ENCODE data around the gene SHISA6. TPM values are rescaled to one million over a fixed set of nuclear protein-coding genes. Genes with fewer than 3 reads are reported as not detected.

Gene SHISA6
- total RNA-seq, 1 donor from 2014 or later: not detected

- no peaks in the 10 kb centered on the region for H3K27me3 Mint-ChIP-seq (ENCODE audit: low read depth, unreplicated experiment)
- no peaks in the 10 kb centered on the region for H4K20me1 ChIP-seq (ENCODE audit: insufficient read depth, low read length)
- no peaks in the 10 kb centered on the region for H3K4me1 Mint-ChIP-seq (ENCODE audit: low read depth, unreplicated experiment)
- H3K9me3 ChIP-seq (ENCODE audit: insufficient read depth, low read depth, low read length): no peaks in the 10 kb centered on the region
- no peaks in the 10 kb centered on the region for H3K79me2 ChIP-seq (ENCODE audit: insufficient read depth, low read length)
- no peak overlapping the region for H3K4me3 Mint-ChIP-seq (ENCODE audit: unreplicated experiment)
- no peaks in the 10 kb centered on the region for H3K36me3 ChIP-seq (ENCODE audit: insufficient read depth, low read length)
- H3K27ac ChIP-seq (ENCODE audit: low read depth, low read length): no peak overlapping the region
- H3K4me2 ChIP-seq (ENCODE audit: low read length): no peak overlapping the region
- no peak overlapping the region for H3K27ac Mint-ChIP-seq (ENCODE audit: unreplicated experiment)
- H2AFZ ChIP-seq (ENCODE audit: low read depth, low read length): no peak overlapping the region
- no peaks in the 10 kb centered on the region for H3K27me3 ChIP-seq (ENCODE audit: insufficient read depth, low read length)
- FAIRE-seq (no peak), DNase-seq (ENCODE audit: low read depth) (no peak)
- H3K4me3 ChIP-seq (ENCODE audit: insufficient read depth, low read depth, low read length): no peak overlapping the region
- TF ChIP-seq EZH2 (IDR thresholded peaks at IDR 0.05; ENCODE audit: insufficient read depth, low read length): no peak
- TF ChIP-seq, protein P1, sequence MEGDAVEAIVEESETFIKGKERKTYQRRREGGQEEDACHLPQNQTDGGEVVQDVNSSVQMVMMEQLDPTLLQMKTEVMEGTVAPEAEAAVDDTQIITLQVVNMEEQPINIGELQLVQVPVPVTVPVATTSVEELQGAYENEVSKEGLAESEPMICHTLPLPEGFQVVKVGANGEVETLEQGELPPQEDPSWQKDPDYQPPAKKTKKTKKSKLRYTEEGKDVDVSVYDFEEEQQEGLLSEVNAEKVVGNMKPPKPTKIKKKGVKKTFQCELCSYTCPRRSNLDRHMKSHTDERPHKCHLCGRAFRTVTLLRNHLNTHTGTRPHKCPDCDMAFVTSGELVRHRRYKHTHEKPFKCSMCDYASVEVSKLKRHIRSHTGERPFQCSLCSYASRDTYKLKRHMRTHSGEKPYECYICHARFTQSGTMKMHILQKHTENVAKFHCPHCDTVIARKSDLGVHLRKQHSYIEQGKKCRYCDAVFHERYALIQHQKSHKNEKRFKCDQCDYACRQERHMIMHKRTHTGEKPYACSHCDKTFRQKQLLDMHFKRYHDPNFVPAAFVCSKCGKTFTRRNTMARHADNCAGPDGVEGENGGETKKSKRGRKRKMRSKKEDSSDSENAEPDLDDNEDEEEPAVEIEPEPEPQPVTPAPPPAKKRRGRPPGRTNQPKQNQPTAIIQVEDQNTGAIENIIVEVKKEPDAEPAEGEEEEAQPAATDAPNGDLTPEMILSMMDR (IDR thresholded peaks at IDR 0.05; ENCODE audit: insufficient read depth, low read depth, low read length): no peak
- H3K9me3 Mint-ChIP-seq (ENCODE audit: unreplicated experiment): peaks cover 5% of the 10 kb centered on the region
- no peaks in the 10 kb centered on the region for H3K36me3 Mint-ChIP-seq (ENCODE audit: low read depth, unreplicated experiment)
- H3K9ac ChIP-seq (ENCODE audit: low read length): no peak overlapping the region
- H3K4me1 ChIP-seq (ENCODE audit: insufficient read depth, low read length): no peaks in the 10 kb centered on the region
Observed at GRCh38 chr17:11589716-11590115, 348.7 kb downstream of the SHISA6 start.

- H3K4me2 ChIP-seq (ENCODE audit: low read length): peak within 1 kb of the TSS; percentile 62
- peak within 1 kb of the TSS; percentile 71 for H2AFZ ChIP-seq (ENCODE audit: low read depth, low read length)
- no peaks in the 10 kb centered on the region for H4K20me1 ChIP-seq (ENCODE audit: insufficient read depth, low read length)
Observed at GRCh38 chr17:11598274-11599221, 357.5 kb downstream of the SHISA6 start, which contains the start of gene DNAH9. Gene DNAH9, plus strand, starts transcription at chr17:11598470. Its CDS starts 29 bp downstream, at chr17:11598499.

More at GRCh38 chr17:11598274-11599221, 357.5 kb downstream of the SHISA6 start, which contains the start of gene DNAH9:
- DNase-seq (ENCODE audit: low read depth) (peak; percentile 6), FAIRE-seq (no peak)
- Mint-ChIP-seq H3K9me3 (ENCODE audit: unreplicated experiment) (peaks cover 11% of the 10 kb centered on the region), H3K27me3 (ENCODE audit: low read depth, unreplicated experiment) (no peaks in the 10 kb centered on the region), H3K36me3 (ENCODE audit: low read depth, unreplicated experiment) (no peaks in the 10 kb centered on the region), H3K4me3 (ENCODE audit: unreplicated experiment) (no peak within 1 kb of the TSS), H3K27ac (ENCODE audit: unreplicated experiment) (no peak within 1 kb of the TSS), H3K4me1 (ENCODE audit: low read depth, unreplicated experiment) (no peaks in the 10 kb centered on the region)
- Histone ChIP-seq H3K79me2 (ENCODE audit: insufficient read depth, low read length) (no peaks in the 10 kb centered on the region), H3K9ac (ENCODE audit: low read length) (no peak within 1 kb of the TSS), H3K27me3 (ENCODE audit: insufficient read depth, low read length) (no peaks in the 10 kb centered on the region), H3K4me3 (ENCODE audit: insufficient read depth, low read depth, low read length) (peak within 1 kb of the TSS; percentile 28), H3K36me3 (ENCODE audit: insufficient read depth, low read length) (no peaks in the 10 kb centered on the region), H3K4me1 (ENCODE audit: insufficient read depth, low read length) (no peaks in the 10 kb centered on the region), H3K27ac (ENCODE audit: low read depth, low read length) (no peak within 1 kb of the TSS), H3K9me3 (ENCODE audit: insufficient read depth, low read depth, low read length) (no peaks in the 10 kb centered on the region)
- TF ChIP-seq, protein P1 (IDR thresholded peaks at IDR 0.05; ENCODE audit: insufficient read depth, low read depth, low read length): no peak
- TF ChIP-seq EZH2 (IDR thresholded peaks at IDR 0.05; ENCODE audit: insufficient read depth, low read length): no peak

Data from astrocyte (in vitro differentiated cells and primary cell).